Panc1 (cell line): ENCODE measurements around the gene CMIP.

Source experiments
- CTCF ChIP-seq: fragments of 450-650 bp; IDR thresholded peaks from 2 replicates; pipeline ENCODE4 v1.5.1; 2017; ENCODE audit warnings: mild to moderate bottlenecking
- POLR2AphosphoS5 ChIP-seq: IDR thresholded peaks from 2 replicates; pipeline ENCODE4 v1.6.1; 2012; ENCODE audit warnings: mild to moderate bottlenecking, low read depth, low read length, moderate library complexity

DNA sequence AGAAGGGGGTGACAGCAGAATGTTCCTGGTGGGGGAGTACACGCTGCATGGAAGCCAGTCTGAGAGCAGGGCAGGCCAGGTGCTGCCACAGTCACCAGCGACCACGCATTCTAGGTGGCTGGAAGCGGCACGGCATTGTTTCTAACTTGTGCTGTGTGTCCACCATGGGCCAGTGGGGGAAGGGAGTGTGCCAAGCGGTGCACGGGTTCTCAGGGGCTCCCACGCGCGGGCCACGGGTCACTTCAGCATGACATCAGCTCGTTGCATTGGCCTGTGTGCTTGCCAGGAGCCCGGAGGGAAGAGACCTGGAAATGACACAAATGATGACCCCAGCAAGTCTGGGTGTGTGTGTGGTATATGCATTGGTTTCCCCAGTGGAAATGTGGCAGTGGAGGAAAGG is 169.6 kb downstream of the CMIP start:
- TF ChIP-seq CTCF (no peak), POLR2AphosphoS5 (no peak)
